ENCODE measurements around the gene SURF4.
"Not testable (repeated sequence)": the region's sequence is repeated elsewhere in the genome, so short reads cannot be mapped to it uniquely, and the experiment has no call there.

SURF4 gene

GRCh38 chr9:133393399-133393798 lies 17.5 kb upstream of the SURF4 start:
- TF ChIP-seq CTCF (IDR thresholded peaks at IDR 0.05; ENCODE audit: insufficient read depth, low read length, poor library complexity, severe bottlenecking), result no peak
- Histone ChIP-seq H3K27me3 (replicated peaks; ENCODE audit: control insufficient read depth, insufficient read depth, low read length) (no peaks in the 10 kb centered on the region), H3K36me3 (ENCODE audit: control insufficient read depth, insufficient read depth, low read length) (no peaks in the 10 kb centered on the region), H3K4me3 (replicated peaks; ENCODE audit: low read depth, low read length) (no peak overlapping the region)
- DNase-seq (ENCODE audit: extremely low read depth, insufficient read length), result no peak

- H3K36me3 ChIP-seq (ENCODE audit: control insufficient read depth, insufficient read depth, low read length); H3K27me3 ChIP-seq (replicated peaks; ENCODE audit: control insufficient read depth, insufficient read depth, low read length); H3K4me3 ChIP-seq (replicated peaks; ENCODE audit: low read depth, low read length); DNase-seq (ENCODE audit: extremely low read depth, insufficient read length): not testable (repeated sequence)
Measured at GRCh38 chr9:133392308-133392707, 16.4 kb upstream of the SURF4 start.

GRCh38 chr9:133391449-133391848 lies 15.6 kb upstream of the SURF4 start:
- H3K27me3 ChIP-seq (replicated peaks; ENCODE audit: control insufficient read depth, insufficient read depth, low read length); H3K36me3 ChIP-seq (ENCODE audit: control insufficient read depth, insufficient read depth, low read length); DNase-seq (ENCODE audit: extremely low read depth, insufficient read length); H3K4me3 ChIP-seq (replicated peaks; ENCODE audit: low read depth, low read length): not testable (repeated sequence)

GRCh38 chr9:133390713-133391112 lies 14.9 kb upstream of the SURF4 start:
- H3K4me3 ChIP-seq (replicated peaks; ENCODE audit: low read depth, low read length), result no peak overlapping the region
- no peaks in the 10 kb centered on the region for H3K36me3 ChIP-seq (ENCODE audit: control insufficient read depth, insufficient read depth, low read length)
- H3K27me3 ChIP-seq (replicated peaks; ENCODE audit: control insufficient read depth, insufficient read depth, low read length), result no peaks in the 10 kb centered on the region
- DNase-seq (ENCODE audit: extremely low read depth, insufficient read length), result no peak
- TF ChIP-seq CTCF (IDR thresholded peaks at IDR 0.05; ENCODE audit: insufficient read depth, low read length, poor library complexity, severe bottlenecking), result no peak

- no peak for DNase-seq (ENCODE audit: extremely low read depth, insufficient read length)
- H3K27me3 ChIP-seq (replicated peaks; ENCODE audit: control insufficient read depth, insufficient read depth, low read length), result no peaks in the 10 kb centered on the region; the same call in 1 of the 2 replicates
Measured at GRCh38 chr9:133389562-133389961, 13.7 kb upstream of the SURF4 start.

GRCh38 chr9:133389025-133389557 lies 13.2 kb upstream of the SURF4 start:
- no peaks in the 10 kb centered on the region for H3K36me3 ChIP-seq (ENCODE audit: control insufficient read depth, insufficient read depth, low read length)
- no peak overlapping the region for H3K4me3 ChIP-seq (replicated peaks; ENCODE audit: low read depth, low read length)
- DNase-seq (ENCODE audit: extremely low read depth, insufficient read length), result no peak
- no peak for TF ChIP-seq CTCF (IDR thresholded peaks at IDR 0.05; ENCODE audit: insufficient read depth, low read length, poor library complexity, severe bottlenecking)
- H3K27me3 ChIP-seq (replicated peaks; ENCODE audit: control insufficient read depth, insufficient read depth, low read length), result no peaks in the 10 kb centered on the region; the same call in 1 of the 2 replicates

More at GRCh38 chr9:133389562-133389961, 13.7 kb upstream of the SURF4 start:
- no peaks in the 10 kb centered on the region for H3K36me3 ChIP-seq (ENCODE audit: control insufficient read depth, insufficient read depth, low read length)
- no peak overlapping the region for H3K4me3 ChIP-seq (replicated peaks; ENCODE audit: low read depth, low read length)
- TF ChIP-seq CTCF (IDR thresholded peaks at IDR 0.05; ENCODE audit: insufficient read depth, low read length, poor library complexity, severe bottlenecking), result no peak

- Histone ChIP-seq H3K4me3 (replicated peaks; ENCODE audit: low read depth, low read length) (no peak overlapping the region), H3K36me3 (ENCODE audit: control insufficient read depth, insufficient read depth, low read length) (no peaks in the 10 kb centered on the region), H3K27me3 (replicated peaks; ENCODE audit: control insufficient read depth, insufficient read depth, low read length) (no peaks in the 10 kb centered on the region; the same call in 1 of the 2 replicates)
- no peak for TF ChIP-seq CTCF (IDR thresholded peaks at IDR 0.05; ENCODE audit: insufficient read depth, low read length, poor library complexity, severe bottlenecking)
- no peak for DNase-seq (ENCODE audit: extremely low read depth, insufficient read length)
Measured at GRCh38 chr9:133387680-133388079, 11.8 kb upstream of the SURF4 start.
